ENCODE data around the gene ORMDL1.

ORMDL1 gene, protein sequence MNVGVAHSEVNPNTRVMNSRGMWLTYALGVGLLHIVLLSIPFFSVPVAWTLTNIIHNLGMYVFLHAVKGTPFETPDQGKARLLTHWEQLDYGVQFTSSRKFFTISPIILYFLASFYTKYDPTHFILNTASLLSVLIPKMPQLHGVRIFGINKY

DNA sequence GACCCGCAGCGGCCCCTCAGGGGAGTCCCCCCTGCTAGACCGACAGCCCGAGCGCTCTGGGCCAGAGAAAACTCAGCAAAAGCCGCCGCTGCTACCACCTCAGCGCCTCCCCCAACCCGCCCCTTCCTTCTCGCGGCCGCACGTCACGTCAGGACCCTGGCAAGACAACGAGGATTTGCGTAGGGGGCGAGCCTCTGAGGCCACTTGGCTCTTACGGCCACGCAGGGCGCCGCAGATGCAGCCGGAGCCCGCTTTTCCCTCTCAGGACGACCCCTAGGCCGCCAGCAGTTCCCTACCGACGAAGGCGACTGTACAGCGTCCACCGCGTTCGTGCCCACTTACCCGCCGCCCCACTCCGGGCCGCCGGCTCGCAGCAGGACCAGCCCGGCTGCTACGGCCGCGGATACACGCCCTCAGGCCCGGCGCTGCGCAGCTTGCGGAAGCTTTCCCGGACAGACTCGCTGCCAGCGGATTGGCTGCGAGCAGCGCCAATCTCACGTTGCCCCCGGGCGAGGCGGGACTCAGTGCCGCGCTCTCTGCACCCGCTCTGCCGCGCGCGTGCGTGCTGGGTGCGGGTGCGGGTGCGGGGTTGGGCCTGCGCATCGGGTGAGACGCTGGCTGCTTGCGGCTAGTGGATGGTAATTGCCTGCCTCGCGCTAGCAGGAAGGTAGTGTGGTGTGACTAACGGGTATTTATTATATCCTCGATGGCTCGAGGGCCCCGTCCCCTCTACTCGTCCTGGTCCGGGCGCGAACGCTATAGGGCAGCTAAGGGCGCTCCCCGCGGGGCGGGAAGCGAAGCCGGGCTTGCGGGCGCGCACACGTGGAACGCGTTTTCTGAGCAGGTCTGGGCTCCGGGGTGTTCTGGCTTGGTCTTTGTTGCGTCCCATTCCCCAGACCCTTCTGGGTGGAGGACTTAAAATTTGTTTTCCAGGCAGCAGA is at the start of gene ORMDL1, which contains the start of gene PMS1:
Gene ORMDL1, minus strand, starts transcription at position 413 of the 941 bp plus-strand sequence. CDS start 1,744 bp downstream, outside the sequence.
Gene PMS1, plus strand, starts transcription at position 524 of the 941 bp plus-strand sequence. CDS start 7,360 bp downstream, outside the sequence.
- peak; percentile 89 for DNase-seq

DNA sequence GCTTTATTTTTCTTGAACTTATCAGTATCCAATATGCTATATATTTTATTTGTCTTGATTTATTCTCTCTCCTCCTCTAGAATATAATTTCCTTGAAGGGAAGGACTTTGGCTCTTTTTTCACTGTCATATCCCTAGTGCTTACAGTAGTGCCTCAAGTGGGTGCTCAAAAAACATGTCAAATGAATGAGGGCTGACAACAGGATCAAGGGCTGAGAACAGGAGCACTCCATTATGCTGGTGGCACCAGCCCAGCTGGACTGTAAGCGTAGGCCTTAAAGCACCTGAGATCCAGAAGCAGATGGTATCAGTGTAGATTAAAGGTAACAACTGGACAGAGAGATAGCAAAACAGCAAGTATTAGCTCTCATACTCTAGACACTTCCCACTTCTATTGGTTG is 46.4 kb upstream of the ORMDL1 start:
- no peak for DNase-seq

GRCh38 chr2:189829102-189829833 is 45.1 kb upstream of the ORMDL1 start:
- DNase-seq = no peak

DNA sequence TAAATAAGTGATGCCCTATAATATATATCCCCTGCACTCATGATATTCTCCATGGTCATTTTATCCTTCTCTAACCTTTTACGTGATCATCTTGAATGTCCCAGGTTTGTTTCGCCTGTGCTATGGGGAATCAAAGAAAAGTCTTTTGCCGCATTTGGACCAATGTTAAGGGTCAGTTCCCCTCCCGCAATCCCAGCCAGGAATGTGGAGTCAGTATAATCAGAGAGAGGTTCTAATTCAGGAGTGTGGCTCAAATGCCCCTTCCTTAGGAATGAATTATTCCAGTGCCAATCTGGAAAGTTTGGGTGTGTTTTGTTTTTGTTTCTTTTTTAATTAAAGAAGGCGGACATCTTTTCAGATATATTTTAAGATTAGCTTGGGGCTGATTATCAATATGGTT is 41.9 kb upstream of the ORMDL1 start:
- DNase-seq = no peak

- DNase-seq = no peak
Observed at GRCh38 chr2:189824694-189825396, 40.7 kb upstream of the ORMDL1 start.

GRCh38 chr2:189821953-189822748 is 38.0 kb upstream of the ORMDL1 start:
- no peak for DNase-seq

DNA sequence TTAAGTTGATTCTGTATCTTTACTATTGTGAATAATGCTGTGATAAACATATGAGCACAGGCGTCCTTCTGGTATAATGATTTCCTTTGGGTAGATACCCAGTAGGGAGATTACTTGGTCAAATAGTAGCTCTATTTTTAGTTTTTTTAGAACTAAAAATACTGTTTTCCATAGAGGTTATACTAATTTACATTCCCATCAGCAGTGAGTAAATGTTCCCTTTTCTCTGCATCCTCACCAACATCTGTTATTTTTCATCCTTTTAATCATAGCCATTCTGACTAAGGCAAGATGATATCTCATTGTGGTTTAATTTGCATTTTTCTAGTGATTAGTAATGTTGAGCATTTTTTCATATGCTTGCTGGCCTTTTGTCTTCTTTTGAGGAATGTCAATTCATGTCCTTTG is 35.2 kb upstream of the ORMDL1 start:
- no peak for DNase-seq

DNA sequence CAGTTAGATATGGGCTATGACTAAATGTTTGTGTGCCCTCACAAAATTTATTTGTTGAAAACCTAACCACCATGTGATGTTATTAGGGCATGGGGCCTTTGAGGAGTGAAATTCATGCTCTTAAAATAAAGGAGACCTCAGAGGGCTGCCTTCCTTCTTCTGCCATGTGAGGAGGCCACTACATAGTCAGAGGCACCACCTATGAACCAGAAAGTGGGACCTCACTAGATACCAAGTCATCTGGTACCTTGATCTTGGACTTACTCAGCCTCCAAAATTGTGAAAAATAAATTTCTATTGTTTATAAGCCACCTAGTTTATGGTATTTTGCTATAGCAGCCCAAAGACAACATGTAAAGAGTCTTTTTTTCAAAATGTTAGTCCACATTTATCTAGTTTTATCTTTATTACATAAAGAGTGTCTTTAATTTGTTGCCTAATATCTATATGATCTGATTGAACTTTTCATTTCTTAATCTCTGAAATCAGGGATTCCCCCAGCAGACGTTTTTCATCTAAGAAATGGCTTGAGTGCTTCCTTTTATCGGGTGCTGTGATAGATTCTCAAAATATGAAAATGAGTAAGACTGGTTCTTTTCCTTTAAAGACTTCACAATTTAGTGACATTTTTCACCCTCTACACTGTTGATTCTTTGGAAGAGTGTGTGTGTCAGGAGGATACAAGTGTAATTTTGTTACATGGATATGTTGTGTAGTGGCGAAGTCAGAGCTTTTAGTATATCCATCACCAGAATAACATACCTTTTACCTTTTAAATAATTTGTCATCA is 34.3 kb upstream of the ORMDL1 start:
- DNase-seq = no peak

DNA sequence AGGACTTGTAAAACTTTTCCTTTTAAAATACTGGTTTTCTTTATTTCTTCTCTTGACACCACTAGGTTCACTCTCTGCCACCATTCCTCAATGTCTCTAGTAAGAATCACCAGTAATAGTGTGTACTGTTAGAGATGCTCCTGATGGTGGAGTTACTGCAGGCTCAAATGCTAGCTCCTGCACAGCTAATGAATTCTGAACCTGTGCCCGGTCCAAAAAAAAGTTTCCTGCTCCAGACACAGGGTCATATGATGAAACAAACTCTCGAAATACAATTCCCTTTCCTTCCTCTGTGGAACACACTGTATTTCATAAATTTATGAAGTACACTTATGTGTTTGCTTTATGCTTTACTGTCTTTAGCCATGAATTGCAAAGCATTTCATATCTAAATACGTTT is 19.3 kb upstream of the ORMDL1 start:
- no peak for DNase-seq

- no peak for DNase-seq
Observed at GRCh38 chr2:189802396-189802912, 18.3 kb upstream of the ORMDL1 start.

- DNase-seq = no peak
Observed at GRCh38 chr2:189799531-189799930, 15.4 kb upstream of the ORMDL1 start.

DNA sequence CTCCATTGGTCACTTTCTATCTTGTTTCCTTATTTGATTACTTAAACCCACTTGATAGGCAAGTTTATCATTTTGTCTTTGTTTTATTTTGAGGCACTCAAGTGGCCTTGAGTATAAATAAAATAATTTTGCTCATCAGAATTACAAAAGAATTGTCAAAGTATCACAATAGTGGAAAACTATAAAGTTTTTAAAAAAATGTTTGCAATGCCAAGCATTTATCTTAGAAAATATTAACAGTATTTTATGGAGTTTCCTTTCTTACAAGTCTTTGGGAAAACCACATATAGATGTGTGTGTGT is 14.8 kb upstream of the ORMDL1 start:
- no peak for DNase-seq

GRCh38 chr2:189798312-189799029 is 14.3 kb upstream of the ORMDL1 start:
- DNase-seq = no peak

- DNase-seq = no peak
Observed at GRCh38 chr2:189797902-189798301, 13.8 kb upstream of the ORMDL1 start.

GRCh38 chr2:189794310-189794709 is 10.2 kb upstream of the ORMDL1 start:
- DNase-seq = no peak

DNA sequence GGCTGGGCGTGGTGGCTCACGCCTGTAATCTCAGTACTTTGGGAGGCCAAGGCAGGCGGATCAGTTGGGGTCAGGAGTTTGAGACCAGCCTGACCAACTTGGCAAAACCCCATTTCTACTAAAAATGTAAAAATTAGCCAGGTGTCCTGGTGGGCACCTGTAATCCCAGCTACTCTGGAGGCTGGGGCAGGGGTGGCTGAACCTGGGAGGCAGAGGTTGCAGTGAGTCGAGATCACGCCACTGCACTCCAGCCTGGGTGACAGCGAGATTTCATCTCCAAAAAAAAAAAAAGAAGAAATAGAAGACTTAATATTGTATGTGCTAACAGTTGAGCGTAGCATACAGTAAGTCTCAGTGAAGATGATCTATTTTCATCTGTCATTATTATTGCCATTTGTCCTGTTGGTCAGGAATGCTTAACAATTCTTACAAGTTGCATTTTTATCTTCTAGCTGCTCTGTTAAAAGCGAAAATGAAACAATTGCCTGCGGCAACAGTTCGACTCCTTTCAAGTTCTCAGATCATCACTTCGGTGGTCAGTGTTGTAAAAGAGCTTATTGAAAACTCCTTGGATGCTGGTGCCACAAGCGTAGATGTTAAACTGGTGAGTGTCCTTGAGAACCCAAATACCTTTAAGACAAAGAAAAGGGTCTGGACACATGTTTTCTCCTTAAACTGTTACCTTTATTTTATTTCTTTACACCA is 7.4 kb upstream of the ORMDL1 start:
- DNase-seq = no peak

DNA sequence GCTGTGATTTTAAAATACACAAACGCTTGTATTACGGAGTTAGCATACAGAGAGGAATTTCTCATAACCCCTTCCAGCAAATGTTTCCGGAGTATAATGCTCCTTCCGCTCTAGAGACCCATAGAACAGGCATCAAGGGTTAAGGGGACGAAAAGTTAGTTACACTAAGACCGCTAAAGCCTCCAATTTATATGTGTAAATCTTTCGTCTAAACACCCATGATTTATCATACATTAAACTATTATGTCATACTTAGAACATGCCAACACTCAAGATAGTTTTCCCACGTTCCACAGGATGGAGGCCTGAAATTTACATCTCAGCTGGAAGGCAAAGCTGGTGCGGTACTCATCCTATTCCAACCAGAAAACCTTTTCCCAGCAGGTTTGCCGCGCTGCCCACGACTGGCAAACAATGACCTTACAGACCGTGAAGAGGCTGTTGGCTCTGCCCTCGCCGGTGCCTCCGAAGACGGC is 650 bp downstream of the ORMDL1 start:
- DNase-seq = no peak

DNA sequence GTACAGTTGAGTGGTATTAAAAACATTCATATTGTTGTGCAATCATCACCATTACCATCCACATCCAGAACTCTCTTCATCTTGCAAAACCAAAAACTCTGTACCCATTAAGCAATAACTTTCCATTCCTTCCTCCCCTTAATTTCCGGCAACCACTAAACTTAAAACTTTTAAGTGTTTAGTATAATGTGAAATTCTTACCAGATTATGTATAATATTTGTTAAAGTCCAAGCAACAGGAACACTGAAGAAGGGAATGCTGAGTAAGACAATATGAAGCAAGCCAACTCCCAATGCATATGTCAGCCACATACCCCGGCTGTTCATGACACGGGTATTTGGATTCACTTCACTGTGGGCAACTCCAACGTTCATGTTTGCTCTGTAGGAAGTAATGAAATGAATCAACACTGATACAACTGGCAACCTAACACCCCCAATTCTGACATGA is 1.9 kb downstream of the ORMDL1 start:
- DNase-seq = no peak

GRCh38 chr2:189772212-189772611 is 11.9 kb downstream of the ORMDL1 start:
- no peak for DNase-seq
